ENCODE data around the gene ODF2. TPM values are rescaled to one million over a fixed set of nuclear protein-coding genes. Genes with fewer than 3 reads are reported as not detected.

The ODF2 gene
- total and polyA plus RNA-seq, 2 of the 8 experiments (the other 6 are each of a cell fraction or from before 2014, with no cell fraction given), result 5.6 to 17.9 TPM

GRCh38 chr9:128419061-128419925, 36.5 kb upstream of the ODF2 start:
- H3K79me2 ChIP-seq (ENCODE audit: control insufficient read depth in 1 of 2, insufficient read depth in 2 of 2, low read length in 2 of 2), result no peaks in the 10 kb centered on the region
- H3K4me3 ChIP-seq (ENCODE audit: extremely low read depth in 1 of 4, insufficient read depth in 2 of 4, low read depth in 3 of 4, low read length in 4 of 4), result no peak overlapping the region
- H3K56ac ChIP-seq (replicated peaks; ENCODE audit: insufficient read length, low read depth, low read length), result no peak overlapping the region
- peak overlapping the region; percentile 23 to 63; a peak in 2 of 4 replicates for H3K4me2 ChIP-seq (ENCODE audit: insufficient read depth in 1 of 2, low read depth in 2 of 2, low read length in 2 of 2)
- H2BK12ac ChIP-seq (ENCODE audit: low read depth, low read length), result peak overlapping the region; percentile 75; the same call in 1 of the 2 replicates
- no peak overlapping the region for H3K14ac ChIP-seq (ENCODE audit: insufficient read length)
- no peak for TF ChIP-seq KDM5A (IDR thresholded peaks at IDR 0.05; ENCODE audit: low read length)
- no peak for TF ChIP-seq BACH1 (IDR thresholded peaks at IDR 0.05; ENCODE audit: low read length)
- TF ChIP-seq SUZ12 (IDR thresholded peaks at IDR 0.05; ENCODE audit: low read length), result peak; percentile 31; the same call in 1 of the 2 replicates
- no peak for TF ChIP-seq PHF8 (conservative IDR thresholded peaks at IDR 0.05; ENCODE audit: low read depth, low read length)
- no peak overlapping the region for H2AK5ac ChIP-seq (ENCODE audit: low read depth, low read length)
- peaks cover 6% of the 10 kb centered on the region; the same call in 1 of the 2 replicates for H3K23me2 ChIP-seq (ENCODE audit: low read depth, low read length)
- no peak overlapping the region for H4K8ac ChIP-seq (ENCODE audit: extremely low read depth, insufficient read depth, low read length)
- FAIRE-seq, result no peak
- H3K79me1 ChIP-seq (ENCODE audit: low read depth, low read length), result no peaks in the 10 kb centered on the region
- H2AFZ ChIP-seq (ENCODE audit: low read length), result no peak overlapping the region
- DNase-seq (ENCODE audit: low read depth in 1 of 2, low spot score in 2 of 2), result no peak
- H2BK20ac ChIP-seq (ENCODE audit: low read length), result no peak overlapping the region
- H4K91ac ChIP-seq (replicated peaks; ENCODE audit: insufficient read length, low read length), result no peak overlapping the region
- 68% methylated on average over 13 of the region's 28 CpGs; no CpG with 5 or more reads in 1 of the 2 experiments for WGBS, 2 experiments (ENCODE audit: extremely low coverage in 1 of 2, insufficient coverage in 1 of 2, insufficient read length in 1 of 2, insufficient replicate concordance in 2 of 2, low coverage in 1 of 2, low lambda C conversion rate in 2 of 2, missing lambda C conversion rate in 1 of 2)
- no peaks in the 10 kb centered on the region for H3K36me3 ChIP-seq (ENCODE audit: control insufficient read depth in 2 of 4, insufficient read depth in 4 of 4, low read length in 3 of 4)
- H3K18ac ChIP-seq (ENCODE audit: extremely low read depth, low read length), result no peak overlapping the region
- H4K20me1 ChIP-seq (replicated peaks in 1 of 2; ENCODE audit: control insufficient read depth in 1 of 2, insufficient read depth in 2 of 2, low read length in 2 of 2), result no peaks in the 10 kb centered on the region
- no peak overlapping the region for H2BK5ac ChIP-seq (ENCODE audit: low read depth, low read length)
- peaks cover 5 to 48% (median 39%) of the 10 kb centered on the region in 4 experiments; a peak in 6 of 7 replicates for H3K27me3 ChIP-seq (replicated peaks in 1 of 4; ENCODE audit: control insufficient read depth in 3 of 4, extremely low read depth in 1 of 4, insufficient read depth in 3 of 4, low read length in 3 of 4)
- ChIA-PET POLR2A (ENCODE audit: partially characterized antibody) (interaction anchor here (1.0 to 2.8 kb wide), 7 partner anchors 23 to 291 kb away, joined by 3 to 8 read pairs (median 3); partner anchors contain the start of genes GOLGA2, SPTAN1 and SWI5), CTCF (ENCODE audit: partially characterized antibody) (interaction anchor here (0.7 to 5.9 kb wide), 24 partner anchors 8 to 215 kb away, joined by 3 to 40 read pairs (median 4); partner anchors contain the start of gene GLE1)
- no peak overlapping the region for H3K23ac ChIP-seq (ENCODE audit: insufficient read length)
- peaks cover 6 to 18% (median 8%) of the 10 kb centered on the region in 4 experiments; a peak in 6 of 7 replicates for H3K4me1 ChIP-seq (replicated peaks in 1 of 4; ENCODE audit: control insufficient read depth in 3 of 4, insufficient read depth in 4 of 4, low read length in 3 of 4)
- H2BK15ac ChIP-seq (ENCODE audit: low read length), result no peak overlapping the region
- no peak overlapping the region for H3K9ac ChIP-seq (replicated peaks in 1 of 4; ENCODE audit: extremely low read depth in 1 of 4, low read depth in 3 of 4, low read length in 3 of 4)
- no peak overlapping the region for H3K4ac ChIP-seq (replicated peaks; ENCODE audit: insufficient read length, low read depth, low read length)
- no peak overlapping the region for H2BK120ac ChIP-seq (replicated peaks; ENCODE audit: low read depth, low read length)
- H3K9me3 ChIP-seq (ENCODE audit: insufficient read depth in 2 of 2, low read depth in 1 of 2, low read length in 1 of 2), result no peaks in the 10 kb centered on the region
- H4K5ac ChIP-seq (ENCODE audit: insufficient read length, low read depth, low read length), result no peak overlapping the region
- no peak overlapping the region for H3K27ac ChIP-seq (ENCODE audit: low read depth, low read length)

Measured in H1 (cell line).